Mucosa of descending colon (tissue), 3 donors: ENCODE data around the gene MSGN1. TPM values are rescaled to one million over a fixed set of nuclear protein-coding genes. Genes with fewer than 3 reads are reported as not detected.
A peak's percentile ranks its signal among the peaks of the same experiment; 100 is the strongest.

Source experiments
- ATAC-seq: fragments of 200-7000 bp; cut with Tn5 transposase; one replicate; pipeline ENCODE4 v1.9.1; 2020; ENCODE audit warnings: mild to moderate bottlenecking, moderate library complexity
- DNase-seq, 3 donors: peaks; one replicate each; pipeline ENCODE4 v3.0.0-alpha.2; 2020
- H3K36me3 ChIP-seq: fragments of 200-600 bp; one replicate; pipeline ENCODE4 v1.8.0; 2021; ENCODE audit warnings: low read depth, mild to moderate bottlenecking
- H3K4me1 ChIP-seq: fragments of 200-600 bp; one replicate; pipeline ENCODE4 v1.8.0; 2021; ENCODE audit warnings: low read depth, mild to moderate bottlenecking
- H3K4me3 ChIP-seq: fragments of 200-600 bp; one replicate; pipeline ENCODE4 v1.8.0; 2021; ENCODE audit warnings: mild to moderate bottlenecking
- H3K9me3 ChIP-seq: fragments of 200-600 bp; one replicate; pipeline ENCODE4 v1.8.0; 2021; ENCODE audit warnings: mild to moderate bottlenecking
- intact Hi-C, 2 donors: fragments of 100-400 bp; cut with DNase I in 1 of 2; cut with micrococcal nuclease in 1 of 2; formaldehyde crosslinking; loops; one replicate each; pipeline versions ENCODE4 v1.11.0 to v1.11.1; 2022; cut with DNase I, micrococcal nuclease
- total RNA-seq, 3 donors: library from RNA; stranded (reverse); fragmentation: NEBNext Ultra II Directional in 2 of 3; extraction: Animal tissue kit (Norgen Biotek cat#: 25700) in 2 of 3; gene quantifications; one replicate each; pipeline versions ENCODE4 v1.2.1 to v1.2.4, GENCODE V29; 2021 to 2023
- TF ChIP-seq, protein P1 (sequence below): fragments of 200-600 bp; IDR thresholded peaks from one replicate; pipeline ENCODE4 v1.8.0; 2022; ENCODE audit warnings: antibody characterized with exemption, mild to moderate bottlenecking
- donor health status: DM: no; HTN: no; CAD: no; lungs with moderate emphysema.
- donor health status: DM: no; HTN: no; CAD: no.
- donor health status: DM: no; HTN: yes; CAD: no.

Gene MSGN1
- total RNA-seq, 3 donors from 2014 or later, result not detected

- ATAC-seq (peak; percentile 82), DNase-seq (peak in 2 of 3 donors; percentile 49 to 50)
- Histone ChIP-seq H3K4me3 (no peak overlapping the region), H3K36me3 (no peaks in the 10 kb centered on the region), H3K4me1 (no peaks in the 10 kb centered on the region), H3K9me3 (no peaks in the 10 kb centered on the region)
- intact Hi-C loops, result loop anchor here (5.0 kb wide), 3 partner anchors 265 to 325 kb away; no protein-coding TSS in a partner anchor
- TF ChIP-seq, protein P1, sequence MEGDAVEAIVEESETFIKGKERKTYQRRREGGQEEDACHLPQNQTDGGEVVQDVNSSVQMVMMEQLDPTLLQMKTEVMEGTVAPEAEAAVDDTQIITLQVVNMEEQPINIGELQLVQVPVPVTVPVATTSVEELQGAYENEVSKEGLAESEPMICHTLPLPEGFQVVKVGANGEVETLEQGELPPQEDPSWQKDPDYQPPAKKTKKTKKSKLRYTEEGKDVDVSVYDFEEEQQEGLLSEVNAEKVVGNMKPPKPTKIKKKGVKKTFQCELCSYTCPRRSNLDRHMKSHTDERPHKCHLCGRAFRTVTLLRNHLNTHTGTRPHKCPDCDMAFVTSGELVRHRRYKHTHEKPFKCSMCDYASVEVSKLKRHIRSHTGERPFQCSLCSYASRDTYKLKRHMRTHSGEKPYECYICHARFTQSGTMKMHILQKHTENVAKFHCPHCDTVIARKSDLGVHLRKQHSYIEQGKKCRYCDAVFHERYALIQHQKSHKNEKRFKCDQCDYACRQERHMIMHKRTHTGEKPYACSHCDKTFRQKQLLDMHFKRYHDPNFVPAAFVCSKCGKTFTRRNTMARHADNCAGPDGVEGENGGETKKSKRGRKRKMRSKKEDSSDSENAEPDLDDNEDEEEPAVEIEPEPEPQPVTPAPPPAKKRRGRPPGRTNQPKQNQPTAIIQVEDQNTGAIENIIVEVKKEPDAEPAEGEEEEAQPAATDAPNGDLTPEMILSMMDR, result peak; percentile 68
These were observed 35.7 kb downstream of the MSGN1 start for GRCh38 chr2:17851731-17852585.

- TF ChIP-seq, protein P1, result no peak
- intact Hi-C loops, result loop anchor here (5.0 kb wide), 3 partner anchors 264 to 324 kb away; no protein-coding TSS in a partner anchor
- ATAC-seq (no peak), DNase-seq (no peak)
- Histone ChIP-seq H3K36me3 (no peaks in the 10 kb centered on the region), H3K9me3 (no peaks in the 10 kb centered on the region), H3K4me1 (no peaks in the 10 kb centered on the region), H3K4me3 (no peak overlapping the region)
These were observed 37.5 kb downstream of the MSGN1 start for GRCh38 chr2:17853799-17854198.

DNA sequence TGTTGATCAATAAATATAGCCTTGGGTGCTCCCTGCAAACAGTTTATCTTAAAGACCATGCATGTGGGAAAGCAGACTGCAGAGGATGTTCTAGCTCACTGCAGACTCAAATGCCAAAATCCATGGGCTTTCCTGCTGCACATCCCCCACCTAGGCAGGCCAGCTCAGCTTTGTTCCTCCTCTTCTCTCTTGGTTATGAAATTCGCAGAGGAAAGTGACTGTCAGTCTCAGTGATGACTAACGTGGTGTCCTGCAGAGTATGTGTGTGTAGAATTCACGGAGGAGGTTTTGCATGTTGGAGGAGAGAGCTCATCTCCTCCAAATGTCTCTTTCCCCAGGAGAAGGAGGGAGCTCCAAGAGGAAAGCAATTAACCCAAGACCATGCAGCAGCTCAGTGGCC lies 40.8 kb downstream of the MSGN1 start:
- Histone ChIP-seq H3K9me3 (no peaks in the 10 kb centered on the region), H3K4me1 (no peaks in the 10 kb centered on the region), H3K4me3 (no peak overlapping the region), H3K36me3 (no peaks in the 10 kb centered on the region)
- ATAC-seq, result no peak
- TF ChIP-seq, protein P1, result no peak
- DNase-seq, result no peak
- intact Hi-C loops, result no loop called here

DNA sequence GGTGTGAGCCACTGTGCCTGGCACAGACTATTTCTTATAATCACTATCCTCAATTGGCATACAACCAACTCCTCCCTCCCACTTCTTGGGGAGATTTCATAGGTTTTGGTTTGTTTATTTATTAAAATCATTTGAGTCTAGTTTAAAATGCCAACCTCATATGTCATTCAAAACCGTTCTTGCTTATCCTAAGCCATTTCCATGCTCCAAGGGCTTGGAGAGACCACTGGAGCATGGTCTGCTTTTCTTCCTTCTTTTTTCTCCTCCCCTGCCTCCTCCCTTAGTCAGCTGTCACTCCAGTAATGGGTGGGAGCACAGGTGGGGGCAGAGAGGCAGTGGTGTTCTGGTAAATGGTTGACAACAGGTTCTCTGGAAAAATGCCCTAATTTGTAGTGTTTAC lies 41.8 kb downstream of the MSGN1 start:
- Histone ChIP-seq H3K9me3 (no peaks in the 10 kb centered on the region), H3K4me3 (no peak overlapping the region), H3K36me3 (no peaks in the 10 kb centered on the region), H3K4me1 (no peaks in the 10 kb centered on the region)
- intact Hi-C loops, result no loop called here
- DNase-seq, result no peak
- TF ChIP-seq, protein P1, result no peak
- no peak for ATAC-seq

DNA sequence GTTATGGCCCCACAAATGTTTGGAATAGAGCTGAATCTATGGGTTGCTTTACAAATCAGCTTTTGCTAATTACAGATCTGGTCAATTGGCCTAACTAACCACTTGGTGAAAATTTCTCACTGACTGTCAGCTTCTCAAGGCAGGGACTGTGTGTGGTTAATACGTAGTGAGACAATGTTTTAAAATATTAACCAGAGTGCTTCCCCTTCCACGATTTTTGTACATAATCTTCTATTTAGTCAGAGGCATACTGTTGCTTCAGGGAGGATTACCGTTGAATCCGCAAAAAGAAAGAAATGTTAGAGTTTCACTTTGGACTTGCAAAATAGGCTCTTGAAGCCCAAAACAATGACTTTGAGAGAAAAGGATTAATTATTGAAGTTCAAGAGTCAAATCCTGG lies 47.3 kb downstream of the MSGN1 start:
- intact Hi-C loops, result no loop called here
- ATAC-seq, result no peak
- TF ChIP-seq, protein P1, result no peak
- no peaks in the 10 kb centered on the region for H3K36me3 ChIP-seq
- no peak overlapping the region for H3K4me3 ChIP-seq
- DNase-seq, result no peak
- H3K9me3 ChIP-seq, result no peaks in the 10 kb centered on the region
- H3K4me1 ChIP-seq, result no peaks in the 10 kb centered on the region
